Retina (tissue), 1 donor: ENCODE measurements around the gene CCN5.
"Not testable (repeated sequence)": the region's sequence is repeated elsewhere in the genome, so short reads cannot be mapped to it uniquely, and the experiment has no call there.

Experiments
- DNase-seq: peaks from one replicate; pipeline ENCODE4 v3.0.0-alpha.2; 2016

Gene CCN5

GRCh38 chr20:44695674-44696300 lies 19.4 kb upstream of the CCN5 start:
- DNase-seq, result no peak

GRCh38 chr20:44696315-44696714 lies 18.9 kb upstream of the CCN5 start:
- no peak for DNase-seq

- DNase-seq, result not testable (repeated sequence)
Observed at GRCh38 chr20:44697041-44697440, 18.1 kb upstream of the CCN5 start.

- no peak for DNase-seq
Observed at GRCh38 chr20:44698351-44698750, 16.8 kb upstream of the CCN5 start.

DNA sequence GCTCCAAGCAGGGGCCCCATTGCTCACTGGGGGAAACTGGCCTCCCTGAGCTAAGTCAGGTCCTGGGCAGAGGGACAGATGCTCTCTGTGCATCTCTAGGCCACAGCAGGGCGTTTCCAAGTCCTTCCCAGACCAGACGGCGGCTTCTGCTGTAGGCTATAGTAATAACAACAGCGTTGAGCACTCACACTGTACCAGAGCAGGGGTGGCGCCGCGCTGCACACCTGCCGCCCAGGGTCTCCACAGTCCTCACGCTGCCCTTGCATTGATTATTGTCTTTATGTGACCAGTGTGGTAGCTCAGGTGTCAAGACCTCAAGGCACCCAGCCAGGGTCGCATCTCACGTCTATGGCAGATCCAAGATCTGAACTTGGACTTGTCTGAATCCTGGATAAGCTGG lies 14.9 kb upstream of the CCN5 start:
- no peak for DNase-seq

- DNase-seq, result no peak
Observed at GRCh38 chr20:44701118-44701857, 13.9 kb upstream of the CCN5 start.

DNA sequence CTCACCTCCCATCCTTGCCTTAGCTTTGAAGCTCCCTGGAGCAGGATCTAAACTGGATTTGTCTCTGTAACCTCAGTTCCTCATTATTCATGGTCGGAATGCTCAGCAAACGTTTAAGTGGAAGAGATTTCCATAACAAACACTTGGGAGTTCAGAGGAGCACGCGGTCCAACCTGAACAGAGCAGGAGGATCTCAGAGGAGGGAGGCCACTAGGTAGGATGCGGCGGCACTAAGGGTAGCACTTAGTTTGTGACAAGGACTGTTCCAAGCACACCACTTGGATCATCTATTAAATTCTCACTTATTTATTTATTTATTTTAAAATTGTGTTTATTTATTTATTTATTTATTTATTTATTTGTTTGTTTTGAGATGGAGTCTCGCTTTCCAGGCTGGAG lies 13.3 kb upstream of the CCN5 start:
- DNase-seq, result no peak

GRCh38 chr20:44702776-44703175 lies 12.4 kb upstream of the CCN5 start:
- no peak for DNase-seq

- DNase-seq, result no peak
Observed at GRCh38 chr20:44703183-44703925, 11.8 kb upstream of the CCN5 start.

- no peak for DNase-seq
Observed at GRCh38 chr20:44703956-44704488, 11.1 kb upstream of the CCN5 start.

DNA sequence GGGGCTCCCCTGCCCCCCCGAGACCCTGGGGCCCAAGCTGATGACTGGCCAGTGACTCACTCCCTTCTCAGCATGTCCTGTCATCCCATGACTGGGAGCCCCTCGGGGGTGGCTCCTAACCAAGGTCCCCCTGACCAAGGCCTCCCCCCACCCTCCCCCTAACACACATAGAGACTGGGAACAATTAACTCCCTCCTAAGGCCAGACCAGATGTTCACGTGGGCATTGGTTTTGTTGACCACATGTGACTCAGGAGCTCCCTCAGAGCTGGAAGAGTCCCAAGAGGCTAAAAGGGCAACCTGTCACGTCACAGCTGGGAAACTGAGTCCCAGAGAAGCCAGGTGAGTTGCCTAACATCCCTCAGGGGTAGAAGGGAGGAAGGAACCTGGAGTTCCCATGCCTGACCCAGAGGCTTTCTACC lies 10.6 kb upstream of the CCN5 start:
- no peak for DNase-seq

GRCh38 chr20:44705364-44706094 lies 9.6 kb upstream of the CCN5 start:
- no peak for DNase-seq

DNA sequence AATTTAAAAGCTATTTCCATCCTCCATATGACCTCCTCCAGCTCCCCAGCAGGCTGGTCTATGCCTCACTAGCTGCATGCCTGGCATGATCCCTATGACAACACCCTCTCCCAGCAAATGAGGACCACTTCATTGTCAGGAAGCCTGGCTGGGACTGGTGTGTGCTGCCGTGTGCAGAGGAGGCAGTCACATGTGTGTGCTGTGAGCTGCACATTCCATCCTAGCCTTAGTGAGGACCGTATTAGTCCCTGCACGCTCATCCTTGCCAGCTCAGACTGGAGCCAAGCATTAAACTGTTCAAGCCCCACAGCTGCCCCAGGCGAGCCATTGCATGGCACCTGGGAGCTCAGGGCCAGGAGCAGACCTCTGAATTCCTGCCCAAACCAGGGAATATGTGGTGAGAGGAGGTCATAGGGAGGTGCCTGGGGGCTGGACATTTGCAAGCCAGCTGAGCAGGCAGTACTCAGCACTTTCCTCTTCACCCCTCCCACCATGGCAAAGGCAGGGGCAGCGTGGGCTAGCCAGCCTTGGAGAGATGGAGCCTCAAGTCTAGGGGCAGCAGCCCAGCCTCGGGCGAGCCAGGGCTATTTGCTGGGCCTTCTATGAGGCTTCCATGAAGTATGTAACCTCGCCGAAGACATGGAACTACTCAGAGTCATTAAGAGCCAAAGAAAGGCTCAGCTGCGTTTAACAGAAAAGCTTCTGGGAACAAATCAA lies 8.7 kb upstream of the CCN5 start:
- DNase-seq, result peak; percentile 53

- no peak for DNase-seq
Observed at GRCh38 chr20:44707018-44707579, 8.1 kb upstream of the CCN5 start.

- no peak for DNase-seq
Observed at GRCh38 chr20:44709380-44709779, 5.8 kb upstream of the CCN5 start.

DNA sequence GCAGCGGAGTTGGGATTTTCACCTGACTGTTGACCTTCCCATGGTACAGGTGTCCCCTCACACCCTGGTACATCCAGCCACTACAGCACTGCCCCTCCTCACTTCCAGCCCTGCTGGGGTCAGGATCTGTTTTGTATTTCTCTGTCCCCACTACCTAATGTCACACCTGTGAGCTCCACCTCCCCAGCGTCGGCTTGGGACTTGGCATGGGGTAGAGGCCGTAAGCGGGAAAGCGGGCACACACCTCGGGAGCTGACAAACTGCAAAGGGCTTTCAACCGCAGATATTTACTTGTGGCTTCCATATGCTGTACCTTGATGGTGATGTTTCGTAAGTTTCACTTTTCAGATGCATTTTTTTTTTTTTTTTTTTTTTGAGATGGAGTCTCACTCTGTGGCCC lies 5.4 kb upstream of the CCN5 start:
- no peak for DNase-seq

- DNase-seq, result no peak
Observed at GRCh38 chr20:44711237-44711636, 3.9 kb upstream of the CCN5 start.

DNA sequence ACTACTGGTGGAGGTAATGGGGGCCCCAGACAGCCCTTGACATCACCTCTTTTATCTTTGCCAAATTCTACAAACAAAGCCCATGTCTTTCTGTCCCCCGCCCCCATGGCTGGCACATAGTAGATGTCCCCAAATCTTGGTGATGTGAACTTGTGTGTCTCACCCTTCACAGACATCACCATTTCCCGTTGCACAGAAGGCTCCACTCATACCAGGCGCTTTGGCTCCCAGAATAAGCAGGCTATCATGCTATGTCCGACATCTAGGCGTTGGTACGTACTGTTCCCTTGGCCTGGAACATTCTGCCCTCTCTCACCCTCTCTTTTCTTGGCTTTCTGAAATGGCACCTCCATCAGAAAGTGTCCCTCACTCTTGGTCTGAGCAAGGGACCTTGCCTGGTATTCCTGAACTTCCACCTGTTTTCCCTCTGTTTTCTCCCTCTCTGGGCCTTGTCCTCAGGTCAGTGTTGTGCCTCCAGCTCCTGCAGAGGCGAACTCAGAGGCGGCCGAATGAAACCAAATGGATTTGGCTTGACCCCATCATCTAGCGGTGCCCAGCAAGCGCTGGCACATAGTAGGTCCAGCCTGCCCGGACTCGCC lies 968 bp upstream of the CCN5 start:
- no peak for DNase-seq

DNA sequence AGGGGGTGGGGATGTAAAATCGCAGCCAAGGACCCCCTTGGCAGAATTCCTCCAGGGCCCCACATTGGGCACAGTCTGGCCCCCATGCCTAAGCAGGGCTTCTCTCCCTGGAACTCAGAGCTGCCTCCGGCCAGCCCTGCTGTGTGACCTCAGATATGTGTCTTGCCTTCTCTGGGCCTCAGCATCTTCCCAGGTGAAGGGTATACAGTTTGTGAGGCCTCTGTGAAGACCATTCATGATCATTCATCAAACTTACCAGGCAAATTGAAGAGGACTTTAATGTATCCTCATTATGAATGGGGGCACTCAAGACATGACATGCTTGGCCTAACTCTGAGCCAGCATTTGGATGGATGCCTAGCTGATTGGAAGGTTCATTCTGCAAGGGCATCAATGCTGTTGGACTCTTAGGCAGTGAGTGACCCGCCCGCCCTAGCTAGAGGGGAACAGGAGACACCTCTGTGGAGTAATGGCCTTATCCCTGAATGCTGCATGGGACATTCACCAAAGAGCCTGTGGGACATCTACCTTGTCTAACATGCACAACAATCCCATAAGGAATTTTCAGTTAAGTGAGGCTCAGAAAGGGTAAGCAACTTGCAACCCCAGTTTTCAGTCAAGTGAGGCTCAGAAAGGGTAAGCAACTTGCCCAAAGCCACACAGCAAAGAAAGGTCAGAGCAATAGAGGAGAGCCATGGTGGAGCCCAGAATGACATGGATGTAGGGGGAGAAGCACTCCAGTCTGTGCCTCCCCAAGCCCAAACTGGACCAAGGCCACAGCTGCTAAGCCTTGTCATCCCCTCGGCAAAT lies 535 bp downstream of the CCN5 start:
- no peak for DNase-seq

DNA sequence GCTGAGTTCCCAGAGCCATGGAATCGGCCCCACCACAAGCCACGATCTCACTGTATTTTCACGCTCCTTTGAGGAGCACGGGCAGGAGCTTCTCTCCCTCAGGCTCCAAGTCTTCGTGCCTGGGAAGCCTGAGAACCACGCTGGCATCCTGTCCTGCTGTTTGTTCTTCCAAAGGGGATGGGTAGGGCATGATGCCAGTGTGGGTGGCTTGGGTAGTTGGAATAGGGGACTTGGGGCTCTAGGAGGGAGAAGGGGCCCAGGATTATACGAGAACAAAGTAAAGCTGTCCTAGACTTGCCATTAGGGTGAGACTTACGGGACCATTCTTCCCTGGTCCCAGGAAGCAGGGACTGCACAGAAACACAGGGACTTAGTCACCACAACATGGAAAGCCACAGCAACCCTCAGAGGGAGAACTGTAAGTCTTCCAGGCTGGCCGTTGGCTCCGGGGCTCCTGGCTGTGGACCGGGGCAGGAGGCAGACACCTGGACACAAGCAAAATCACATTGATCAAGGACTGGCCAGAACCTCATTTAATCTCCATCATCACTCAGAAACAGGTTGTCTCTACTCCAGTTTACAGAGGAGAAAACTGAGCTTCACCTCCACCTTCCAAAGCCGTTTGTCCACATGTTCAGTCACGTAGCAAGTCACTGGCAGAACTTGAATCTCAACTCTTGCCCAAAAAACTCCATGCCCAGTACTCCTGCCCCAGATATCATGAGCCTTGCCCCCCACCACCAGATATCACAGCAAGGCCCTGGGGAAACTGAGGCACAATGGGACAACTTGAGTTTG lies 1.3 kb downstream of the CCN5 start:
- no peak for DNase-seq
